Measurements from ENCODE around the gene THSD4. TPM values are rescaled to one million over a fixed set of nuclear protein-coding genes. Genes with fewer than 3 reads are reported as not detected.
A peak's percentile ranks its signal among the peaks of the same experiment; 100 is the strongest.

THSD4 gene
- total RNA-seq, 2 donors from 2014 or later, result 71.2 to 150 TPM

GRCh38 chr15:71105444-71105843, 9.8 kb upstream of the THSD4 start:
- Histone ChIP-seq H3K27me3 (replicated peaks; ENCODE audit: insufficient read depth) (no peaks in the 10 kb centered on the region), H3K27ac (no peak overlapping the region), H3K4me1 (ENCODE audit: control insufficient read depth in 1 of 2, low read depth in 2 of 2) (peaks cover 0 to 16% of the 10 kb centered on the region in 2 donors), H3K36me3 (no peaks in the 10 kb centered on the region), H3K9me3 (no peaks in the 10 kb centered on the region), H3K4me3 (no peak overlapping the region)
- no peak for DNase-seq (ENCODE audit: low spot score)
- no peak for ATAC-seq (ENCODE audit: insufficient number of reproducible peaks, low FRiP score, low read depth)
- no peak for TF ChIP-seq CTCF (IDR thresholded peaks at IDR 0.05)

GRCh38 chr15:71106802-71107500, 8.3 kb upstream of the THSD4 start:
- no peaks in the 10 kb centered on the region for H3K9me3 ChIP-seq
- H3K4me1 ChIP-seq (ENCODE audit: control insufficient read depth in 1 of 2, low read depth in 2 of 2), result peaks cover 0 to 31% of the 10 kb centered on the region in 2 donors
- TF ChIP-seq CTCF (IDR thresholded peaks at IDR 0.05), result no peak
- H3K27ac ChIP-seq, result no peak overlapping the region
- ATAC-seq (ENCODE audit: insufficient number of reproducible peaks, low FRiP score, low read depth) (no peak), DNase-seq (ENCODE audit: low spot score) (no peak)
- no peaks in the 10 kb centered on the region for H3K27me3 ChIP-seq (replicated peaks; ENCODE audit: insufficient read depth)
- H3K36me3 ChIP-seq, result no peaks in the 10 kb centered on the region
- no peak overlapping the region for H3K4me3 ChIP-seq

- no peak overlapping the region for H3K27ac ChIP-seq
- no peaks in the 10 kb centered on the region for H3K9me3 ChIP-seq
- H3K27me3 ChIP-seq (replicated peaks; ENCODE audit: insufficient read depth), result no peaks in the 10 kb centered on the region
- no peak overlapping the region for H3K4me3 ChIP-seq
- H3K36me3 ChIP-seq, result no peaks in the 10 kb centered on the region
- no peak for DNase-seq (ENCODE audit: low spot score)
- ATAC-seq (ENCODE audit: insufficient number of reproducible peaks, low FRiP score, low read depth), result no peak
- TF ChIP-seq CTCF (IDR thresholded peaks at IDR 0.05), result no peak
- H3K4me1 ChIP-seq (ENCODE audit: control insufficient read depth in 1 of 2, low read depth in 2 of 2), result peaks cover 0 to 31% of the 10 kb centered on the region in 2 donors
Measured at GRCh38 chr15:71107501-71107815, 7.8 kb upstream of the THSD4 start.

- TF ChIP-seq CTCF (IDR thresholded peaks at IDR 0.05), result peak; percentile 25
- Histone ChIP-seq H3K36me3 (no peaks in the 10 kb centered on the region), H3K9me3 (no peaks in the 10 kb centered on the region), H3K4me1 (ENCODE audit: control insufficient read depth in 1 of 2, low read depth in 2 of 2) (peaks cover 0 to 31% of the 10 kb centered on the region in 2 donors), H3K27ac (peak overlapping the region in 1 of 2 donors; percentile 12), H3K4me3 (no peak overlapping the region), H3K27me3 (replicated peaks; ENCODE audit: insufficient read depth) (no peaks in the 10 kb centered on the region)
- ATAC-seq (ENCODE audit: insufficient number of reproducible peaks, low FRiP score, low read depth), result peak; percentile 40
- no peak for DNase-seq (ENCODE audit: low spot score)
Measured at GRCh38 chr15:71109130-71109529, 6.1 kb upstream of the THSD4 start.

- ATAC-seq (ENCODE audit: insufficient number of reproducible peaks, low FRiP score, low read depth), result no peak
- peaks cover 0 to 31% of the 10 kb centered on the region in 2 donors for H3K4me1 ChIP-seq (ENCODE audit: control insufficient read depth in 1 of 2, low read depth in 2 of 2)
- H3K36me3 ChIP-seq, result no peaks in the 10 kb centered on the region
- no peaks in the 10 kb centered on the region for H3K9me3 ChIP-seq
- peak overlapping the region; percentile 0 to 12 for H3K27ac ChIP-seq
- TF ChIP-seq CTCF (IDR thresholded peaks at IDR 0.05), result no peak
- H3K27me3 ChIP-seq (replicated peaks; ENCODE audit: insufficient read depth), result no peaks in the 10 kb centered on the region
- no peak overlapping the region for H3K4me3 ChIP-seq
- no peak for DNase-seq (ENCODE audit: low spot score)
Measured at GRCh38 chr15:71109905-71110304, 5.4 kb upstream of the THSD4 start.

Measured in thoracic aorta (tissue), 2 donors.